Endothelial cell of umbilical vein (primary cell): Measurements from ENCODE around the gene C3orf52.

Experiments used
- CTCF ChIP-seq, 2 donors: IDR thresholded peaks; 1 replicate in 1 of 2; 2 replicates in 1 of 2; pipeline ENCODE4 v1.5.1; 2011; ENCODE audit warnings: low read length in 2 of 2, mild to moderate bottlenecking in 2 of 2, moderate library complexity in 2 of 2, control low read depth in 1 of 2, inconsistent platforms in 1 of 2, low read depth in 1 of 2; ENCODE audit not compliant: insufficient read depth in 1 of 2; ENCODE audit errors: extremely low read depth in 1 of 2
- EZH2 ChIP-seq: IDR thresholded peaks from 2 replicates; pipeline ENCODE4 v1.6.1; 2012; ENCODE audit warnings: borderline replicate concordance, low read depth, mild to moderate bottlenecking, moderate library complexity, low read length, inconsistent platforms; ENCODE audit not compliant: severe bottlenecking
- MAX ChIP-seq: IDR thresholded peaks from 2 replicates; pipeline ENCODE4 v1.6.1; 2011; ENCODE audit not compliant: insufficient read depth, insufficient read length
- POLR2A ChIP-seq: IDR thresholded peaks from 2 replicates; pipeline ENCODE4 v1.6.1; 2012; ENCODE audit warnings: low read depth, mild to moderate bottlenecking, control low read depth, low read length
- POLR2AphosphoS5 ChIP-seq: IDR thresholded peaks from 2 replicates; pipeline ENCODE4 v1.6.1; 2012; ENCODE audit warnings: low read depth, mild to moderate bottlenecking, control low read depth, low read length, moderate library complexity; ENCODE audit not compliant: insufficient read depth

GRCh38 chr3:112121577-112122547 lies 35.7 kb downstream of the C3orf52 start:
- TF ChIP-seq CTCF (IDR thresholded peaks at IDR 0.05; ENCODE audit: extremely low read depth in 1 of 2, insufficient read depth in 1 of 2, low read depth in 1 of 2, low read length in 2 of 2), result no peak
- no peak for TF ChIP-seq EZH2
- no peak for TF ChIP-seq POLR2A
- no peak for TF ChIP-seq MAX
- no peak for TF ChIP-seq POLR2AphosphoS5
